A549 (cell line): ENCODE results near the gene HBS1L. TPM values are rescaled to one million over a fixed set of nuclear protein-coding genes. Genes with fewer than 3 reads are reported as not detected.

Source experiments
- ATAC-seq, 2 experiments: fragments of 200-7000 bp in 1 of 2; fragments of >200 bp in 1 of 2; cut with Nextera tagmentation in 1 of 2; cut with Tn5 transposase in 1 of 2; 3 replicates each; pipeline versions ENCODE4 v1.8.0 to v1.9.1; 2018 to 2020; ENCODE audit warnings: mild to moderate bottlenecking in 1 of 2, moderate library complexity in 1 of 2
- CTCF ChIA-PET: fragments of 300-600 bp; sonication (Branson Sonifier 250); formaldehyde crosslinking; extraction: SDS; loops from one replicate; lab custom pipeline; 2021; ENCODE audit warnings: antibody characterized with exemption, inconsistent platforms; lab: Yijun Ruan, JAX
- POLR2A ChIA-PET: fragments of 350-600 bp; formaldehyde crosslinking; extraction: SDS; loops from one replicate; lab custom pipeline; 2021; ENCODE audit warnings: antibody characterized with exemption, inconsistent platforms; lab: Yijun Ruan, JAX
- DNase-seq, 2 experiments: peaks; one replicate each; pipeline versions ENCODE4 v3.0.0 to v3.0.0-alpha.2; 2011 to 2016; ENCODE audit warnings: low read depth in 1 of 2, low spot score in 1 of 2
- FAIRE-seq: peaks from 2 replicates; lab custom pipeline; 2011; peaks lifted over from hg19 to GRCh38; lab: Jason Lieb, UNC
- H3K27ac ChIP-seq, 2 experiments: fragments of >200 bp; sonication (Bioruptor Twin); formaldehyde crosslinking; 3 replicates each; pipeline ENCODE4 v1.5.1; 2016 to 2017
- H3K4me1 ChIP-seq: fragments of >200 bp; sonication (Bioruptor Twin); formaldehyde crosslinking; 3 replicates; pipeline ENCODE4 v1.6.1; 2016
- H3K4me2 ChIP-seq: fragments of >200 bp; sonication (Bioruptor Twin); formaldehyde crosslinking; 3 replicates; pipeline ENCODE4 v1.6.1; 2016
- H3K4me3 ChIP-seq: fragments of >200 bp; sonication (Bioruptor Twin); formaldehyde crosslinking; 3 replicates; pipeline ENCODE4 v1.5.1; 2016
- H3K9me3 ChIP-seq: fragments of >200 bp; sonication (Bioruptor Twin); formaldehyde crosslinking; 3 replicates; pipeline ENCODE4 v1.6.1; 2016
- BHLHE40 ChIP-seq: IDR thresholded peaks from 2 replicates; pipeline ENCODE4 v1.6.1; 2012; ENCODE audit warnings: low read depth, low read length, inconsistent platforms
- CBX8 ChIP-seq: fragments of 200-600 bp; sonication (generic); IDR thresholded peaks from 2 replicates; pipeline ENCODE4 v1.6.1; 2016
- EHMT2 ChIP-seq: fragments of 200-600 bp; sonication (generic); IDR thresholded peaks from 2 replicates; pipeline ENCODE4 v1.6.1; 2016; ENCODE audit warnings: antibody characterized with exemption, low read depth, mild to moderate bottlenecking, moderate library complexity
- ESRRA ChIP-seq: fragments of 150-350 bp; IDR thresholded peaks from 2 replicates; pipeline ENCODE4 v1.6.1; 2014; ENCODE audit warnings: mild to moderate bottlenecking, low read length, borderline replicate concordance
- HOXA7 ChIP-seq: fragments of 250-450 bp; sonication (Bioruptor Pico); IDR thresholded peaks from 2 replicates; pipeline ENCODE4 v1.5.0; 2020; ENCODE audit warnings: mild to moderate bottlenecking, moderate library complexity
- HOXB13 ChIP-seq: fragments of 250-450 bp; sonication (Bioruptor Pico); IDR thresholded peaks from 2 replicates; pipeline ENCODE4 v1.5.0; 2020; ENCODE audit warnings: low read depth, mild to moderate bottlenecking, moderate library complexity
- KDM1A ChIP-seq: fragments of 200-600 bp; sonication (generic); IDR thresholded peaks from 2 replicates; pipeline ENCODE4 v1.6.1; 2016; ENCODE audit warnings: low read depth, mild to moderate bottlenecking
- POLR2AphosphoS2 ChIP-seq: conservative IDR thresholded peaks from 2 replicates; pipeline ENCODE4 v1.6.1; 2012; ENCODE audit warnings: low read length, improper control_type of control experiment, inconsistent platforms
- RFX5 ChIP-seq: fragments of 450-650 bp; IDR thresholded peaks from 2 replicates; pipeline ENCODE4 v1.7.1; 2014; ENCODE audit warnings: antibody characterized with exemption, mild to moderate bottlenecking, moderate library complexity
- SMC3 ChIP-seq: fragments of >200 bp; sonication (Bioruptor Twin); formaldehyde crosslinking; IDR thresholded peaks from 3 replicates; pipeline ENCODE4 v1.6.1; 2018; ENCODE audit warnings: inconsistent platforms
- TP53 ChIP-seq: fragments of 250-450 bp; sonication (Bioruptor Pico); IDR thresholded peaks from 2 replicates; pipeline ENCODE4 v1.5.0; 2021; ENCODE audit warnings: mild to moderate bottlenecking, moderate library complexity
- WGBS: methylation state at CpG from one replicate; pipeline ENCODE4 v1.1.6; 2017; ENCODE audit errors: missing lambda C conversion rate; 5-methylcytosine and 5-hydroxymethylcytosine counted together
- polyA plus RNA-seq, 4 experiments: library from polyadenylated mRNA; depleted of rRNA in 3 of 4; stranded (reverse); fragments of >200 nt; fragmentation: RNase III in 1 of 4; extraction: RNeasy Plus Mini Kit Qiagen cat#74134 plus additional on column Dnase treatment in 1 of 4; gene quantifications; 2 replicates in 3 of 4; 3 replicates in 1 of 4; pipeline ENCODE4 v1.2.3, GENCODE V29; 2011 to 2017
- TF ChIP-seq, protein P1 (sequence below): fragments of 200-600 bp; sonication (generic); IDR thresholded peaks from 2 replicates; pipeline ENCODE4 v1.6.1; 2016; ENCODE audit warnings: antibody characterized with exemption, mild to moderate bottlenecking, moderate library complexity
- TF ChIP-seq, protein P2 (sequence below): fragments of >200 bp; sonication (Bioruptor Twin); formaldehyde crosslinking; IDR thresholded peaks from 3 replicates; pipeline ENCODE4 v1.6.1; 2016
- TF ChIP-seq, protein P3 (sequence below): fragments of >200 bp; sonication (Bioruptor Twin); formaldehyde crosslinking; IDR thresholded peaks from 3 replicates; pipeline ENCODE4 v1.5.1; 2016

HBS1L gene
- polyA plus RNA-seq, 2 of the 4 experiments (the other 2 are of a cell fraction), result 41.5 to 61.7 TPM

DNA sequence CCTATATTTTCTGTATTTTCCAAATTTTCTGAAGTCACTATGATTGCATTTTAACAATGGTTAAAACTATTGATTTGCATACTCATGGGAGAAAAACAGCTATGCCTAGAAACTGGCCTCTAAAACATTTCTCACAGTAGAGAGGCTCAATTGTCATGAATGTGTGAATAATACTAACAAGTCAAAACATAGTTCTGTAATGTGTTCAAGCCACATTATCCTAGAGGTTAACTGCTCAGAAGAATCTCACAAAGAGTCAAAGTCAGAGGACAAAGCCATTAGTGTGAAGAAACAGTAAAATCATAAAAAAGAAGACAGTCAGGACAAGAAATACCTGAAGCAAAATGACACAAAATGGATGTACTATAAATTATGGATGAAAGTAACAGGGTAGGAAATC is 92.2 kb downstream of the HBS1L start (continued):
- no peak for TF ChIP-seq KDM1A
- TF ChIP-seq ESRRA, result no peak
- no peak for TF ChIP-seq TP53

DNA sequence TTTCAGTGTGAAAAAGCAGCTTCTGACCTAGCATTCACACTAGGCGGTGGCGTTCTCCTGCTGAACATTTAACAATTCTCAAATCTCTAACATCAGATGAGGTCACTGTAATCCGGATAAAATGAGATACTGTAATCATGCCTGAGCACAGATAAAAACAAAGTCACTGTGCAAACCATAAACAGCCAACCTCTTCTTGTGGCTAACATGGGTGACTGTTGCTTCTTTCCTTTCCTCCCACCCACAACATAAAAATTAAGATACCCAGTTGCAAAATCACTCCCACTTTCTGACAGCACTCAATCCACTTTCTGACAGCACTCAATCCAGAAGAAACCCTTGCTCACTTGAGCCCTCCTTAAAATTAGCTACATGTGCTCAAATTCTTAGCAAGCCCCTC is 93.3 kb downstream of the HBS1L start:
- TF ChIP-seq RFX5 (no peak), HOXB13 (no peak), HOXA7 (no peak), EHMT2 (no peak), POLR2AphosphoS2 (no peak), SMC3 (no peak)
- TF ChIP-seq, protein P1, sequence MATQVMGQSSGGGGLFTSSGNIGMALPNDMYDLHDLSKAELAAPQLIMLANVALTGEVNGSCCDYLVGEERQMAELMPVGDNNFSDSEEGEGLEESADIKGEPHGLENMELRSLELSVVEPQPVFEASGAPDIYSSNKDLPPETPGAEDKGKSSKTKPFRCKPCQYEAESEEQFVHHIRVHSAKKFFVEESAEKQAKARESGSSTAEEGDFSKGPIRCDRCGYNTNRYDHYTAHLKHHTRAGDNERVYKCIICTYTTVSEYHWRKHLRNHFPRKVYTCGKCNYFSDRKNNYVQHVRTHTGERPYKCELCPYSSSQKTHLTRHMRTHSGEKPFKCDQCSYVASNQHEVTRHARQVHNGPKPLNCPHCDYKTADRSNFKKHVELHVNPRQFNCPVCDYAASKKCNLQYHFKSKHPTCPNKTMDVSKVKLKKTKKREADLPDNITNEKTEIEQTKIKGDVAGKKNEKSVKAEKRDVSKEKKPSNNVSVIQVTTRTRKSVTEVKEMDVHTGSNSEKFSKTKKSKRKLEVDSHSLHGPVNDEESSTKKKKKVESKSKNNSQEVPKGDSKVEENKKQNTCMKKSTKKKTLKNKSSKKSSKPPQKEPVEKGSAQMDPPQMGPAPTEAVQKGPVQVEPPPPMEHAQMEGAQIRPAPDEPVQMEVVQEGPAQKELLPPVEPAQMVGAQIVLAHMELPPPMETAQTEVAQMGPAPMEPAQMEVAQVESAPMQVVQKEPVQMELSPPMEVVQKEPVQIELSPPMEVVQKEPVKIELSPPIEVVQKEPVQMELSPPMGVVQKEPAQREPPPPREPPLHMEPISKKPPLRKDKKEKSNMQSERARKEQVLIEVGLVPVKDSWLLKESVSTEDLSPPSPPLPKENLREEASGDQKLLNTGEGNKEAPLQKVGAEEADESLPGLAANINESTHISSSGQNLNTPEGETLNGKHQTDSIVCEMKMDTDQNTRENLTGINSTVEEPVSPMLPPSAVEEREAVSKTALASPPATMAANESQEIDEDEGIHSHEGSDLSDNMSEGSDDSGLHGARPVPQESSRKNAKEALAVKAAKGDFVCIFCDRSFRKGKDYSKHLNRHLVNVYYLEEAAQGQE, result no peak
- Histone ChIP-seq H3K4me3 (no peak overlapping the region), H3K4me2 (no peak overlapping the region), H3K9me3 (no peaks in the 10 kb centered on the region), H3K27ac (no peak overlapping the region), H3K4me1 (no peaks in the 10 kb centered on the region)
- CTCF ChIA-PET, result no interaction called here
- FAIRE-seq (no peak), ATAC-seq (no peak), DNase-seq (no peak)
- POLR2A ChIA-PET, result no interaction called here
- 86% methylated on average over 3 of the region's 3 CpGs for WGBS

DNA sequence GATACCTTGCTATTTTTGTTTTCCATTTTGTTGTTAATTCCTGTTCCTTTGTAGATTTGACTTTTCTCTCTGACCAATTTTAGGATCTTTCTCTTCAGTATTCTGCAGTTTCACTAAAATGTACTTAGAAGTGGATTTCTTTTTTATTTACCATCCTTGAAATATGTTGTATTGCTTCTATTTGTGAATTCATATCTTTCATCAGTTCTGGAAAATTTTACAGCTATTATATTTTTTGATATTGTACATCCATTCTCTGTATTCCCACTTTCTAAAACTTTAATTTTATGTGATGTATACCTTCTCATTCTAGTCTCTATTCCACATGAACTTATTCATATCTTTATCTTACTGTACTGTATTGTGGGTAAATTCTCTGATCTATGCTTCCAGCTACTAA is 95.0 kb downstream of the HBS1L start:
- no peaks in the 10 kb centered on the region for H3K4me1 ChIP-seq
- CTCF ChIA-PET, result no interaction called here
- H3K27ac ChIP-seq, result no peak overlapping the region
- no peak for ATAC-seq
- no peak overlapping the region for H3K4me3 ChIP-seq
- no peak for TF ChIP-seq CBX8
- TF ChIP-seq, protein P2, sequence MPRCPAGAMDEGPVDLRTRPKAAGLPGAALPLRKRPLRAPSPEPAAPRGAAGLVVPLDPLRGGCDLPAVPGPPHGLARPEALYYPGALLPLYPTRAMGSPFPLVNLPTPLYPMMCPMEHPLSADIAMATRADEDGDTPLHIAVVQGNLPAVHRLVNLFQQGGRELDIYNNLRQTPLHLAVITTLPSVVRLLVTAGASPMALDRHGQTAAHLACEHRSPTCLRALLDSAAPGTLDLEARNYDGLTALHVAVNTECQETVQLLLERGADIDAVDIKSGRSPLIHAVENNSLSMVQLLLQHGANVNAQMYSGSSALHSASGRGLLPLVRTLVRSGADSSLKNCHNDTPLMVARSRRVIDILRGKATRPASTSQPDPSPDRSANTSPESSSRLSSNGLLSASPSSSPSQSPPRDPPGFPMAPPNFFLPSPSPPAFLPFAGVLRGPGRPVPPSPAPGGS, result no peak
- TF ChIP-seq, all 56 proteins: peak for 0
- POLR2A ChIA-PET, result no interaction called here
- DNase-seq (no peak), FAIRE-seq (no peak)
- H3K4me2 ChIP-seq, result no peak overlapping the region
- H3K9me3 ChIP-seq, result no peaks in the 10 kb centered on the region

DNA sequence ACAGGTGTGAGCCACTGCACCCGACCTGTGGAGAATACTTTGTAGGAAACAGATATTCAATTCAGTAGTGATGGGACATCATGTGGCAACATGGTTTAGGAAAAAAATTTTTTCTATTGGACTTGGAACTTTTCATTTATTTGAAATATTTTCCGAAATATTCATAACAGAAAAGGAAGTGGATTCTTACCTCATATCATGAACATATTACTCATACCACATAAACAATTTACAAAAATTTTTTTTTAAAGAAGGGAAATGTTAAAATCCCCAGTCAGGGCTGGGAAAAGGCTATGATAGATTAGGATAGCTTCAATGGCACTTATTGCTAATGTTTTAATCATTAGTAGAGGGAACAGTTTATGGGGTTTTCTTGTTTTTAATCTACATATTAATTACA is 97.9 kb downstream of the HBS1L start:
- no peak for ATAC-seq
- TF ChIP-seq, protein P3, sequence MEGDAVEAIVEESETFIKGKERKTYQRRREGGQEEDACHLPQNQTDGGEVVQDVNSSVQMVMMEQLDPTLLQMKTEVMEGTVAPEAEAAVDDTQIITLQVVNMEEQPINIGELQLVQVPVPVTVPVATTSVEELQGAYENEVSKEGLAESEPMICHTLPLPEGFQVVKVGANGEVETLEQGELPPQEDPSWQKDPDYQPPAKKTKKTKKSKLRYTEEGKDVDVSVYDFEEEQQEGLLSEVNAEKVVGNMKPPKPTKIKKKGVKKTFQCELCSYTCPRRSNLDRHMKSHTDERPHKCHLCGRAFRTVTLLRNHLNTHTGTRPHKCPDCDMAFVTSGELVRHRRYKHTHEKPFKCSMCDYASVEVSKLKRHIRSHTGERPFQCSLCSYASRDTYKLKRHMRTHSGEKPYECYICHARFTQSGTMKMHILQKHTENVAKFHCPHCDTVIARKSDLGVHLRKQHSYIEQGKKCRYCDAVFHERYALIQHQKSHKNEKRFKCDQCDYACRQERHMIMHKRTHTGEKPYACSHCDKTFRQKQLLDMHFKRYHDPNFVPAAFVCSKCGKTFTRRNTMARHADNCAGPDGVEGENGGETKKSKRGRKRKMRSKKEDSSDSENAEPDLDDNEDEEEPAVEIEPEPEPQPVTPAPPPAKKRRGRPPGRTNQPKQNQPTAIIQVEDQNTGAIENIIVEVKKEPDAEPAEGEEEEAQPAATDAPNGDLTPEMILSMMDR, result no peak
- no peak for TF ChIP-seq BHLHE40
- no peak for FAIRE-seq
- DNase-seq, result no peak
- H3K4me3 ChIP-seq, result no peak overlapping the region
- H3K27ac ChIP-seq, result no peak overlapping the region
- POLR2A ChIA-PET, result no interaction called here
- CTCF ChIA-PET, result interaction anchor here (1.0 kb wide), 1 partner anchor 17 kb away, joined by 3 read pairs; no protein-coding TSS in a partner anchor
- no peaks in the 10 kb centered on the region for H3K4me1 ChIP-seq
- no peaks in the 10 kb centered on the region for H3K9me3 ChIP-seq
- 91% methylated on average over 2 of the region's 2 CpGs for WGBS
- H3K4me2 ChIP-seq, result no peak overlapping the region
